HG02852 (cell line): ENCODE data around the gene REPS1.

Source experiments
- ATAC-seq: cut with Tn5 transposase; IDR thresholded peaks from one replicate; pipeline ENCODE4 v1.9.1; 2021; ENCODE audit warnings: mild to moderate bottlenecking, moderate library complexity; ENCODE audit not compliant: unreplicated experiment

The REPS1 gene

GRCh38 chr6:138931660-138932059 lies 56.4 kb downstream of the REPS1 start:
- no peak for ATAC-seq

- ATAC-seq = no peak
These were observed 61.5 kb downstream of the REPS1 start for GRCh38 chr6:138926579-138926978.

- ATAC-seq = no peak
These were observed 62.2 kb downstream of the REPS1 start for GRCh38 chr6:138925806-138926205.

- ATAC-seq = no peak
These were observed 64.5 kb downstream of the REPS1 start for GRCh38 chr6:138923561-138923960.

GRCh38 chr6:138920906-138921305 lies 67.1 kb downstream of the REPS1 start:
- ATAC-seq = no peak

- ATAC-seq = no peak
These were observed 73.4 kb downstream of the REPS1 start for GRCh38 chr6:138914701-138915100.

- no peak for ATAC-seq
These were observed 75.7 kb downstream of the REPS1 start for GRCh38 chr6:138912308-138912707.

GRCh38 chr6:138909975-138910374 lies 78.1 kb downstream of the REPS1 start:
- ATAC-seq = no peak

- no peak for ATAC-seq
These were observed 78.5 kb downstream of the REPS1 start for GRCh38 chr6:138909511-138909910.

GRCh38 chr6:138907167-138907566 lies 80.9 kb downstream of the REPS1 start:
- ATAC-seq = no peak

- no peak for ATAC-seq
These were observed 91.0 kb downstream of the REPS1 start for GRCh38 chr6:138897031-138897430.

GRCh38 chr6:138896104-138896756 lies 91.8 kb downstream of the REPS1 start:
- ATAC-seq = no peak

- ATAC-seq = no peak
These were observed 96.6 kb downstream of the REPS1 start for GRCh38 chr6:138891255-138891986.

GRCh38 chr6:138885156-138885819 lies 102.8 kb downstream of the REPS1 start:
- no peak for ATAC-seq

- ATAC-seq = peak; percentile 84
These were observed 105.6 kb downstream of the REPS1 start for GRCh38 chr6:138882369-138883017.

- ATAC-seq = no peak
These were observed 114.9 kb downstream of the REPS1 start for GRCh38 chr6:138873191-138873590.

GRCh38 chr6:138869398-138869797 lies 118.7 kb downstream of the REPS1 start:
- no peak for ATAC-seq

- ATAC-seq = no peak
These were observed 119.9 kb downstream of the REPS1 start for GRCh38 chr6:138868181-138868580.

- no peak for ATAC-seq
These were observed 122.5 kb downstream of the REPS1 start for GRCh38 chr6:138865480-138866109.

- no peak for ATAC-seq
These were observed 123.6 kb downstream of the REPS1 start for GRCh38 chr6:138864343-138864890.

GRCh38 chr6:138863321-138863720 lies 124.7 kb downstream of the REPS1 start:
- ATAC-seq = no peak
